H1 (cell line): Measurements from ENCODE around the gene EIF4E1B. TPM values are rescaled to one million over a fixed set of nuclear protein-coding genes. Genes with fewer than 3 reads are reported as not detected.

Source experiments
- CTCF ChIA-PET: fragments of 300-600 bp; sonication (Branson Sonifier 250); formaldehyde crosslinking; loops from one replicate; lab custom pipeline; 2021; ENCODE audit not compliant: partially characterized antibody; lab: Charles Lee
- POLR2A ChIA-PET: fragments of 300-600 bp; sonication (Branson Sonifier 250); formaldehyde crosslinking; loops from one replicate; lab custom pipeline; 2021; ENCODE audit warnings: inconsistent platforms; ENCODE audit not compliant: partially characterized antibody; lab: Charles Lee
- DNase-seq, 2 experiments: peaks; one replicate each; pipeline versions ENCODE4 v3.0.0 to v3.0.0-alpha.2; 2010 to 2022; ENCODE audit warnings: low spot score in 2 of 2, low read depth in 1 of 2, mixed read lengths in 1 of 2
- FAIRE-seq: peaks from 2 replicates; lab custom pipeline; 2011; peaks lifted over from hg19 to GRCh38; lab: Jason Lieb, UNC
- H2AFZ ChIP-seq: 2 replicates; pipeline ENCODE4 v1.8.1; 2012; ENCODE audit warnings: low read length, inconsistent platforms
- H2AK5ac ChIP-seq: 2 replicates; pipeline ENCODE4 v1.6.1; 2013; ENCODE audit warnings: low read depth, low read length
- H2BK120ac ChIP-seq: replicated peaks from 2 replicates; pipeline ENCODE3; 2013; ENCODE audit warnings: low read depth, low read length, inconsistent platforms
- H2BK12ac ChIP-seq: 2 replicates; pipeline ENCODE4 v1.6.1; 2013; ENCODE audit warnings: low read depth, low read length
- H2BK15ac ChIP-seq: 2 replicates; pipeline ENCODE4 v1.6.1; 2013; ENCODE audit warnings: low read length
- H2BK20ac ChIP-seq: 2 replicates; pipeline ENCODE4 v1.6.1; 2013; ENCODE audit warnings: low read length
- H2BK5ac ChIP-seq: 2 replicates; pipeline ENCODE4 v1.6.1; 2013; ENCODE audit warnings: low read depth, low read length
- H3K14ac ChIP-seq: 2 replicates; pipeline ENCODE4 v1.6.1; 2013; ENCODE audit warnings: inconsistent platforms; ENCODE audit not compliant: insufficient read length
- H3K18ac ChIP-seq: 2 replicates; pipeline ENCODE4 v1.6.1; 2013; ENCODE audit warnings: low read length; ENCODE audit errors: extremely low read depth
- H3K23ac ChIP-seq: 2 replicates; pipeline ENCODE4 v1.6.1; 2013; ENCODE audit warnings: inconsistent platforms; ENCODE audit not compliant: insufficient read length
- H3K23me2 ChIP-seq: 2 replicates; pipeline ENCODE4 v1.6.1; 2013; ENCODE audit warnings: low read depth, low read length
- H3K27ac ChIP-seq: 2 replicates; pipeline ENCODE4 v1.6.1; 2011; ENCODE audit warnings: low read depth, low read length, inconsistent platforms
- H3K27me3 ChIP-seq, 4 experiments: replicated peaks in 1 of 4; 1 replicate in 1 of 4; 2 replicates in 3 of 4; pipeline versions ENCODE4 v1.6.1 to v1.8.1; 2011 to 2013; ENCODE audit warnings: low read length in 3 of 4, mild to moderate bottlenecking in 3 of 4, inconsistent platforms in 2 of 4, mixed read lengths in 2 of 4, moderate library complexity in 1 of 4; ENCODE audit not compliant: control insufficient read depth in 3 of 4, insufficient read depth in 3 of 4; ENCODE audit errors: extremely low read depth in 1 of 4
- H3K36me3 ChIP-seq, 4 experiments: 2 replicates each; pipeline versions ENCODE4 v1.6.1 to v1.8.1; 2011 to 2013; ENCODE audit warnings: mild to moderate bottlenecking in 4 of 4, low read length in 3 of 4, moderate library complexity in 2 of 4, control low read depth in 1 of 4, inconsistent platforms in 1 of 4; ENCODE audit not compliant: insufficient read depth in 4 of 4, control insufficient read depth in 2 of 4
- H3K4ac ChIP-seq: replicated peaks from 2 replicates; pipeline ENCODE3; 2013; ENCODE audit warnings: low read length, low read depth, mixed read lengths, inconsistent platforms; ENCODE audit not compliant: insufficient read length
- H3K4me1 ChIP-seq, 4 experiments: replicated peaks in 1 of 4; 1 replicate in 1 of 4; 2 replicates in 3 of 4; pipeline versions ENCODE4 v1.6.1 to v1.8.1; 2011 to 2013; ENCODE audit warnings: low read length in 3 of 4, inconsistent platforms in 2 of 4, mixed read lengths in 1 of 4; ENCODE audit not compliant: insufficient read depth in 4 of 4, control insufficient read depth in 3 of 4
- H3K4me2 ChIP-seq, 2 experiments: 2 replicates each; pipeline versions ENCODE4 v1.6.1 to v1.8.1; 2011 to 2013; ENCODE audit warnings: low read depth in 2 of 2, low read length in 2 of 2, control low read depth in 1 of 2, inconsistent platforms in 1 of 2, mild to moderate bottlenecking in 1 of 2; ENCODE audit not compliant: insufficient read depth in 1 of 2
- H3K4me3 ChIP-seq, 4 experiments: fragments of 200-600, 300-600 bp in 1 of 4; sonication (generic), shearing (Covaris generic), sonication (Bioruptor Twin) in 1 of 4; 2 replicates each; pipeline versions ENCODE4 v1.5.1 to v1.8.1; 2011 to 2016; ENCODE audit warnings: low read length in 4 of 4, low read depth in 3 of 4, control low read depth in 2 of 4, inconsistent platforms in 2 of 4, mild to moderate bottlenecking in 2 of 4, mixed read lengths in 1 of 4, moderate library complexity in 1 of 4; ENCODE audit not compliant: insufficient read depth in 2 of 4; ENCODE audit errors: extremely low read depth in 1 of 4
- H3K56ac ChIP-seq: replicated peaks from 2 replicates; pipeline ENCODE3; 2013; ENCODE audit warnings: low read depth, mild to moderate bottlenecking, mixed read lengths, low read length, inconsistent platforms; ENCODE audit not compliant: insufficient read length
- H3K79me1 ChIP-seq: 2 replicates; pipeline ENCODE4 v1.6.1; 2013; ENCODE audit warnings: low read depth, low read length, control low read depth
- H3K79me2 ChIP-seq, 2 experiments: 2 replicates each; pipeline versions ENCODE4 v1.6.1 to v1.8.1; 2012 to 2013; ENCODE audit warnings: low read length in 2 of 2, mild to moderate bottlenecking in 2 of 2, inconsistent platforms in 1 of 2; ENCODE audit not compliant: insufficient read depth in 2 of 2, control insufficient read depth in 1 of 2
- H3K9ac ChIP-seq, 4 experiments: replicated peaks in 1 of 4; 1 replicate in 1 of 4; 2 replicates in 3 of 4; pipeline versions ENCODE4 v1.6.1 to v1.8.1; 2011 to 2013; ENCODE audit warnings: low read depth in 3 of 4, low read length in 3 of 4, control low read depth in 2 of 4, mild to moderate bottlenecking in 2 of 4, moderate library complexity in 2 of 4, inconsistent platforms in 1 of 4; ENCODE audit errors: extremely low read depth in 1 of 4
- H3K9me3 ChIP-seq, 2 experiments: 2 replicates each; pipeline versions ENCODE4 v1.6.1 to v1.8.1; 2012 to 2013; ENCODE audit warnings: mild to moderate bottlenecking in 2 of 2, moderate library complexity in 2 of 2, control low read depth in 1 of 2, inconsistent platforms in 1 of 2, low read depth in 1 of 2, low read length in 1 of 2, mixed read lengths in 1 of 2; ENCODE audit not compliant: insufficient read depth in 2 of 2
- H4K20me1 ChIP-seq, 2 experiments: replicated peaks in 1 of 2; 2 replicates each; pipeline versions ENCODE3 to v1.8.1; 2011 to 2013; ENCODE audit warnings: inconsistent platforms in 2 of 2, low read length in 2 of 2, mild to moderate bottlenecking in 1 of 2; ENCODE audit not compliant: insufficient read depth in 2 of 2, control insufficient read depth in 1 of 2
- H4K5ac ChIP-seq: 2 replicates; pipeline ENCODE4 v1.6.1; 2013; ENCODE audit warnings: low read length, low read depth, mixed read lengths, inconsistent platforms; ENCODE audit not compliant: insufficient read length
- H4K8ac ChIP-seq: 2 replicates; pipeline ENCODE4 v1.8.0; 2013; ENCODE audit warnings: mild to moderate bottlenecking, moderate library complexity, low read length, inconsistent platforms; ENCODE audit not compliant: insufficient read depth; ENCODE audit errors: extremely low read depth
- H4K91ac ChIP-seq: replicated peaks from 2 replicates; pipeline ENCODE3; 2013; ENCODE audit warnings: low read length, mixed read lengths, inconsistent platforms; ENCODE audit not compliant: insufficient read length
- ASH2L ChIP-seq: fragments of 200-600, 300-600 bp; sonication (generic); IDR thresholded peaks from one replicate; pipeline ENCODE4 v1.7.1; 2017; ENCODE audit warnings: low read length
- CEBPB ChIP-seq: IDR thresholded peaks from 2 replicates; pipeline ENCODE4 v1.6.1; 2012; ENCODE audit warnings: low read depth, low read length
- E2F6 ChIP-seq: IDR thresholded peaks from 2 replicates; pipeline ENCODE4 v1.6.1; 2012; ENCODE audit warnings: inconsistent platforms
- EGR1 ChIP-seq: IDR thresholded peaks from 2 replicates; pipeline ENCODE4 v1.6.1; 2011; ENCODE audit warnings: low read depth, low read length, borderline replicate concordance
- GTF2F1 ChIP-seq: IDR thresholded peaks from 2 replicates; pipeline ENCODE4 v1.6.1; 2012; ENCODE audit warnings: low read depth, low read length, improper control_type of control experiment, borderline replicate concordance
- KDM4A ChIP-seq: IDR thresholded peaks from one replicate; pipeline ENCODE4 v1.7.1; 2012; ENCODE audit warnings: low read depth, mild to moderate bottlenecking, moderate library complexity, low read length, inconsistent platforms; ENCODE audit not compliant: severe bottlenecking
- MAX ChIP-seq: IDR thresholded peaks from 2 replicates; pipeline ENCODE4 v1.6.1; 2012; ENCODE audit warnings: inconsistent platforms
- NANOG ChIP-seq: IDR thresholded peaks from 2 replicates; pipeline ENCODE4 v1.6.1; 2011; ENCODE audit warnings: low read length, low read depth, mild to moderate bottlenecking, inconsistent platforms; ENCODE audit not compliant: insufficient read depth, poor library complexity, severe bottlenecking
- SUZ12 ChIP-seq: fragments of 200-600 bp; sonication (generic); IDR thresholded peaks from 2 replicates; pipeline ENCODE4 v1.6.1; 2012; ENCODE audit warnings: mild to moderate bottlenecking, inconsistent platforms, low read length, moderate library complexity, mixed read lengths
- WGBS, 2 experiments: shearing (Covaris generic) in 1 of 2; methylation state at CpG; one replicate each; pipeline versions ENCODE4 v1.1.6 to v1.1.7; 2013 to 2015; ENCODE audit warnings: low lambda C conversion rate in 2 of 2, mixed read lengths in 2 of 2, inconsistent platforms in 1 of 2, low coverage in 1 of 2, missing lambda C conversion rate in 1 of 2; ENCODE audit not compliant: insufficient replicate concordance in 2 of 2, insufficient coverage in 1 of 2, insufficient read length in 1 of 2; ENCODE audit errors: extremely low coverage in 1 of 2, missing lambda C conversion rate in 1 of 2; 5-methylcytosine and 5-hydroxymethylcytosine counted together
- polyA plus RNA-seq, 7 experiments: library from polyadenylated mRNA; depleted of rRNA in 3 of 7; stranded (reverse) in 5 of 7; unstranded in 2 of 7; fragments of >200 nt in 5 of 7; fragments of 200-250 nt in 2 of 7; gene quantifications; 1 replicate in 5 of 7; 2 replicates in 1 of 7; 4 replicates in 1 of 7; pipeline versions ENCODE4 v1.2.1 to v1.2.3, GENCODE V29; 2011 to 2013; ENCODE audit warnings: missing spikeins in 2 of 7, mixed read lengths in 2 of 7
- total RNA-seq: library from RNA; stranded (reverse); fragmentation: NEBNext Ultra II Directional; extraction: Animal tissue kit (Norgen Biotek cat#: 25700); gene quantifications from 2 replicates; pipeline ENCODE4 v1.2.1, GENCODE V29; 2021

EIF4E1B gene
- total and polyA plus RNA-seq, 2 of the 8 experiments (the other 6 are each of a cell fraction or from before 2014, with no cell fraction given), result 0.97 to 1.3 TPM

- Histone ChIP-seq H4K91ac (peak overlapping the region; percentile 27), H4K20me1 (peaks cover 2 to 5% of the 10 kb centered on the region in 2 experiments), H2AK5ac (no peak overlapping the region; the same call in 1 of the 2 replicates), H3K23ac (no peak overlapping the region), H3K14ac (no peak overlapping the region), H3K56ac (no peak overlapping the region), H2BK120ac (peak overlapping the region; percentile 33), H2BK20ac (peak overlapping the region; percentile 48; the same call in 1 of the 2 replicates), H3K4me1 (peaks cover 0 to 13% (median 7%) of the 10 kb centered on the region in 4 experiments; a peak in 6 of 7 replicates), H3K4me3 (peak overlapping the region in 3 of 4 experiments; percentile 6 to 54 (median 11); a peak in 4 of 8 replicates), H3K9ac (no peak overlapping the region), H3K9me3 (peaks cover 0 to 6% of the 10 kb centered on the region in 2 experiments; a peak in 1 of 4 replicates), H3K79me2 (no peaks in the 10 kb centered on the region), H3K4me2 (peak overlapping the region; percentile 63 to 72), H3K27ac (no peak overlapping the region), H3K4ac (no peak overlapping the region), H3K36me3 (no peaks in the 10 kb centered on the region), H4K8ac (peak overlapping the region; percentile 28; the same call in 1 of the 2 replicates), H2AFZ (no peak overlapping the region), H2BK12ac (peak overlapping the region; percentile 90; the same call in 1 of the 2 replicates), H3K27me3 (peaks cover 9 to 47% (median 26%) of the 10 kb centered on the region in 4 experiments; a peak in 6 of 7 replicates), H3K23me2 (peaks cover 3% of the 10 kb centered on the region; the same call in 1 of the 2 replicates), H2BK15ac (peak overlapping the region; percentile 100; the same call in 1 of the 2 replicates), H4K5ac (peak overlapping the region; percentile 57), H2BK5ac (no peak overlapping the region), H3K18ac (peak overlapping the region; percentile 95), H3K79me1 (no peaks in the 10 kb centered on the region)
- FAIRE-seq (no peak), DNase-seq (peak in 1 of 2 experiments; percentile 71)
- CTCF ChIA-PET, result interaction anchor here (0.7 to 1.0 kb wide), 3 partner anchors 10 to 41 kb away, joined by 3 to 5 read pairs (median 3); no protein-coding TSS in a partner anchor
- WGBS, 2 experiments, result 25% methylated on average over 54 of the region's 59 CpGs; no CpG with 5 or more reads in 1 of the 2 experiments
- POLR2A ChIA-PET, result interaction anchor here (0.9 to 2.8 kb wide), 4 partner anchors 10 to 84 kb away, joined by 3 to 19 read pairs (median 4); partner anchors contain the start of genes EIF4E1B, RNF44, SNCB and TSPAN17
- peak; percentile 73; the same call in 1 of the 2 replicates for TF ChIP-seq SUZ12
- peak; percentile 85 for TF ChIP-seq MAX
- TF ChIP-seq E2F6, result peak; percentile 97
- peak; percentile 13 for TF ChIP-seq ASH2L
- no peak for TF ChIP-seq CEBPB
- no peak for TF ChIP-seq GTF2F1
- no peak for TF ChIP-seq NANOG
- TF ChIP-seq EGR1, result no peak
- peak; percentile 77 for TF ChIP-seq KDM4A
Measured at GRCh38 chr5:176619569-176620332, 10.7 kb upstream of the EIF4E1B start.
